ENCODE results near the gene SGTA.
A peak's percentile ranks its signal among the peaks of the same experiment; 100 is the strongest.

SGTA gene

DNA sequence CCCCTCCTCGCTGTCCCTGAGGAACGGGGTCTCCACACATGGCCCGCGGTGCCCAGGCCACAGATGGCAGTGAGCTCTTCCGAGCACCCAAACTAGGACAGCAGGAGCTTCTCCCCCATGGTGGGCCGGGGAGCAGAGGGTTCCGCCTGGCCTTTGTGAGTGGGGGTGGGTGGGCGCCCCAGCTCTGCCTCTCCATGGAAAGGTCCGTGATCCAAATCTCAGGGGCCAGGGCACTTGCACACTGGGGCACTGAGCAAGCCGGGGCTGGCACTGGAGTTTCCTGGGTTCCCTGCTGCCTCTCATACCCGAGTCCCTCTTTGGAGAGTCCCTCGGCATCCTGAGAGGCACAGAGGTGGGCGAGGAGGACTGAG, 59.7 kb downstream of the SGTA start:
- Histone ChIP-seq H3K27ac (peak overlapping the region; percentile 65 to 74), H3K4me3 (peak overlapping the region; percentile 48)
- DNase-seq (ENCODE audit: low spot score), result no peak
- TF ChIP-seq, protein P1, sequence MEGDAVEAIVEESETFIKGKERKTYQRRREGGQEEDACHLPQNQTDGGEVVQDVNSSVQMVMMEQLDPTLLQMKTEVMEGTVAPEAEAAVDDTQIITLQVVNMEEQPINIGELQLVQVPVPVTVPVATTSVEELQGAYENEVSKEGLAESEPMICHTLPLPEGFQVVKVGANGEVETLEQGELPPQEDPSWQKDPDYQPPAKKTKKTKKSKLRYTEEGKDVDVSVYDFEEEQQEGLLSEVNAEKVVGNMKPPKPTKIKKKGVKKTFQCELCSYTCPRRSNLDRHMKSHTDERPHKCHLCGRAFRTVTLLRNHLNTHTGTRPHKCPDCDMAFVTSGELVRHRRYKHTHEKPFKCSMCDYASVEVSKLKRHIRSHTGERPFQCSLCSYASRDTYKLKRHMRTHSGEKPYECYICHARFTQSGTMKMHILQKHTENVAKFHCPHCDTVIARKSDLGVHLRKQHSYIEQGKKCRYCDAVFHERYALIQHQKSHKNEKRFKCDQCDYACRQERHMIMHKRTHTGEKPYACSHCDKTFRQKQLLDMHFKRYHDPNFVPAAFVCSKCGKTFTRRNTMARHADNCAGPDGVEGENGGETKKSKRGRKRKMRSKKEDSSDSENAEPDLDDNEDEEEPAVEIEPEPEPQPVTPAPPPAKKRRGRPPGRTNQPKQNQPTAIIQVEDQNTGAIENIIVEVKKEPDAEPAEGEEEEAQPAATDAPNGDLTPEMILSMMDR (IDR thresholded peaks at IDR 0.05), result no peak

DNA sequence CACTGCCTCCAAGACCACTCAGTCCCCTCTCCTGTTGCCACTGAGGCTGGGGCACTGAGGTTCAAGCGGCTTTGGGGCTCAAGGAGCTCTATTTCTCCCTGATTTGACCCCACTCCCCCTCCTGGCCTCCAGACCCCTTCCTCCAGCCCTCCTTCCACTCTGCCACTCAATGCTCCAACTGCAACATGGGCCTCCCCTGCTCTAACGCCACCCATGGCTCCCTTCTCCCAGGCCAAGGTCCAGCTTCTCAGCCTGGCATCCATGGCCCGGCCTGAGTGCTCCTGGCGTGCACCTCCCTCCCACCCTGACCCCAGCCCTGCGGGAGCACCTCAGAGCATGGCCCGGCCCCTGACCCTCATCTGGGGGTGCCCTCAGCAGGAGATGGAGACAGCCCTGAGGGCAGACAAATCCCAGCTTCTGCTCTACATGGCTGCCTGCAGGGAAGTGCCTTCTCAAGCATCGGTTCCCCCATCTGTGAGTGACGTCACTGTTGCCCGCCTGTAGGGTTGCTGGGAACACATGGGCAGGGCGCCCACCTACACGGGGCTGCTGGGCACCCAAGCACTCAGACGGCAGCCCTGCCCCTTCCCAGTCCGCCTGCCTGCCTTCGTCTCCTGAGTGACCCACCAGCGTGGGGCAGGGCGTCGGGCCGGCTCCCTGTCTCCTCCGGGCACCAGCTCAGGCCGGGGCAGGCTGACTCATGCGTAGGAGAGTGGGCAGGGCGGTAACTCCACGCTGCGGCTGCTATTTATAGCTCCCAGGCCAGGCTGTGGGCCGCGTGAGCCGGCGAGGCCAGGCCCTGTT, 60.3 kb downstream of the SGTA start:
- Histone ChIP-seq H3K27ac (peak overlapping the region; percentile 65 to 74), H3K4me3 (peak overlapping the region; percentile 48)

DNA sequence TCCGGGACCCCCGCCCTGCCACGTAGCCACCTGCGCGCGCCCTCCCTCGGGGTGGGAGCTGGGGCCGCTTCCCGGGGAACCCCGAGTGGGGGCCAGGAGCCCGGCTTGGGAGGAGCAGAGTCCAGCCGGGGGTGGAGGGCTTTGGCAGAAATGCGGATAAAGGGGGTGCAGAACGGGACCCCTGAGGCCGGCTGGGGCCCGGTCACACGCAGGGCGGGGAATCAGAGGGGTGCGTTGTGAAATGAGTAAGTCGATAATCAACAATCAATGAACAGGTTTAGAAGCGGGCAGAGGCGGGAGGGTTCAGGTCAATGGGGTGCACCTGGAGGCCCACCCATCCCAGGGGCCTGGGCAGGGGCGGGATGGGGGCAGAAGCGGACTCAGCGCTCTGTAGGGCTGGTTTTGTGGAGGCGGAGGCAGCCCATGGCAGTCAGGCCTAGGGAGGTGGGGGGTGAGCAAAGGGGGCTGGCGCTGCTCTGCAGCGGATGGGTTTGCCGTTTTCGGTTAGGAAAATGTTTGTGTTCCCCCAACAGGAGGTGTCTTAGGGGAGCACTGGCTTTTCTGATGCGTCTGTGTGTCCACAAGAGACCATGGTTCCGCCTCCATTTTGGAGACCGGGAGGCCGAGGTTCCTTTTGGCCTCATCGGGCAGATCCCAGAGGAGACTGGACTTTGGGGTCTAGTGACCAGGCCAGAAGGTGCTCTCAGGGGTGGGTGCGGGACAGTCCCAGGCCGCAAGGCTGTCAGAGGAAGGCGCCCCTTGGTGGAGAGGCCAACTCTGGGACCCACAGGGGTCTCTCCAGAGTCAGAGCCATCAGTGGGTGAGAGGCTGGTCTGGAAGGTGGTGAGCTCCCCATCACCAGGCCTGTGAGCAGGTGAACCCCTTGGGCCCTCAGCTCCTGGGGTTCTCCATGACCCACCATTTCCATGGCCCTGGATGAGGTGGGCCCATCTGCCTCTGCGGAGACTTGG, 61.2 kb downstream of the SGTA start:
- Histone ChIP-seq H3K27ac (no peak overlapping the region), H3K4me3 (peak overlapping the region; percentile 62)
- TF ChIP-seq, protein P1 (IDR thresholded peaks at IDR 0.05), result no peak
- no peak for DNase-seq (ENCODE audit: low spot score)

More for the DNA sequence above, 60.3 kb downstream of the SGTA start:
- DNase-seq (ENCODE audit: low spot score), result peak; percentile 85
- TF ChIP-seq, protein P1 (IDR thresholded peaks at IDR 0.05), result no peak

DNA sequence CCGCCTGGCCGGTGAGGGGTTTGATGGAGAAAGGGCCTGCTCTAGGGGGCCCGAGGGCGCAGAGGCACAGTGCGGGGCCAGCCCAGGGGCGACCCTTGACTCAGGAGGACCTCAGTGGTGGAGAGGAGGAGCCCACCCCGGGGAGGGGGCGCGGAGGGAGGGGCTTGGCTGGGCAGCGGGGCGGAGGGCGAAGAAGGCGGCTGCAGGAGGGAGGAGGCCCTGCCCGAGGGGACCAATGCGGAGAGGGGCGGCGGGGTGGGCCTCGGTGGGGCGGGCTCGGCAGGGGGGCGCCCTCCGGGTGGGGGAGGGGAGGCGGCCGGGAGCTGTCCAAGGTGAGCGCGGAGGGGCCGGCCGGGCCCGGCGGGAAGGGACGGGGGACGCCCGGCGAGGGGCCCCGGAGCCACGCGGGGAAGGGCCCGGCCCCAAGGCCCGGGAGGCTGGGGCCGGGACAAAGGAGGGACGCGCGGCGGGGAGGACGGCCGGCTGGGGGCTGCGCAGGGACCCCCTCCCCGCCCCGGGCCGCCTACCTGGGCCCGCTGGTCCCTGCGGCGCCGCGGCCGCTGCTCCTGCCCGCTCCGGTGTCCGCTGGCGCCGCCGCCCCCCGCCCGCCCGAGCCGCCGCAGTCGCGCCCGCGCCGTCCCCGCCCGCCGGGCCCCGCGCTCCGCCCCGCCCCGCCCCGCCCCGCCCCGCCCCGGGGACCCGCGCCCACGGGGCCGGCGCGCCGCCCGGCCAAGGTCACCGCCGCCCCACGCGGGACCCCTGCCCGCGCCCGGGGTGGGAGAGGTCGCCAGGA, 62.1 kb downstream of the SGTA start, which contains the start of gene DIRAS1:
TSS of gene DIRAS1 (minus strand) at position 596 of the 793 bp plus-strand sequence. CDS start 3,566 bp downstream, outside the sequence.
- peak within 1 kb of the TSS; percentile 62 for H3K4me3 ChIP-seq
- TF ChIP-seq, protein P1 (IDR thresholded peaks at IDR 0.05), result no peak
- no peak for DNase-seq (ENCODE audit: low spot score)
- H3K27ac ChIP-seq, result no peak within 1 kb of the TSS

DNA sequence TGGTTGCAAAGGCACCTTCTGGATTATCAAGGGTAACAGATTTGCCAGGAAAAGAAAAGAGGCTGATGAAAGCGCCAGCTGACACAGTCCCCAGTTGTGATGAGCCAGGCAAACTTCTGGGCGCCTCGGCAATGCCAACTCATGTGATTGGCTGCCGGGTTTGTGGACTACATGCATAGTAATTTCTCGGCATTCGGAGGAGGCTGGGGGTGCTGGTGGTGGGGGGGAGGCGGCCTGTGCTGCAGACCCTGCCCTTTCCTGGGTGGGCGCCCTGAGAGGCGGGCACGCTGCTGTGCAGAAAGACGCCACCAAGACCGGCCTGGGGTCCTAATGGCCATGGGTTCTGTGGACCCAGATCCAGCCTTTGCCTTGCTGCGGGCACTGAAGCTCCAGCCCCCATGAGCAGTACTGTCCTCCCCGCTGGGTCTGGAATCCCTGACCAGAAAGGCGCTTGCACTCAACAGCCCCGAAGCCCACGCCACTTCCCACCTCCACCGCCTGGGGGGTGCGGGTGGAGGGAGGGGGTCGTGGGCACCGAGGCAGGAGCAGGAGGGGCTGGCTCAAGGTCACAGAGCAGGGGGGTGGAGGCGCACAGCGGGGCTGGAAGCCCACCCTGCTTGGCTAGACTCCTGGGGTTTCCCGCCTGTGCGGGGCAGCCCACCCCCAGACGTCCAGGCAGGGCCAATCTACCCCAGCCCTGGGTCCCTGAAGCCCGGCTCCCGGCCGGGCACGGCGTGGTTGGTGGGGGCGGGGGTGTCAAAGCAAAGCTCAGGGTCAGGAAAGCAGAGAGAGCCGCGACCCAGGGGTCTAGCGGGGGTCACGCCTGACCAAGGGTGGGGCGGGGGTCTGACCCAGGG, 62.9 kb downstream of the SGTA start:
- TF ChIP-seq, protein P1 (IDR thresholded peaks at IDR 0.05), result no peak
- Histone ChIP-seq H3K27ac (no peak overlapping the region), H3K4me3 (peak overlapping the region; percentile 62)
- DNase-seq (ENCODE audit: low spot score), result no peak

All from coronary artery (tissue), 2 donors.